Tibial nerve (tissue), 4 donors: Measurements from ENCODE around the gene CSNK1G1. TPM values are rescaled to one million over a fixed set of nuclear protein-coding genes. Genes with fewer than 3 reads are reported as not detected.
"Not testable (repeated sequence)": the region's sequence is repeated elsewhere in the genome, so short reads cannot be mapped to it uniquely, and the experiment has no call there.

Experiments used
- DNase-seq, 2 donors: peaks; one replicate each; pipeline ENCODE4 v3.0.0-alpha.2; 2019; ENCODE audit warnings: low spot score in 2 of 2
- H3K27ac ChIP-seq, 4 donors: fragments of 200-600 bp; sonication (generic) in 3 of 4; one replicate each; pipeline ENCODE4 v1.5.1; 2017 to 2019; ENCODE audit warnings: mild to moderate bottlenecking in 1 of 4
- H3K27me3 ChIP-seq, 2 donors: fragments of 200-600 bp; sonication (generic) in 1 of 2; one replicate each; pipeline versions ENCODE4 v1.5.1 to v1.6.0; 2017 to 2019
- H3K36me3 ChIP-seq, 3 donors: fragments of 200-600 bp; sonication (generic); one replicate each; pipeline ENCODE4 v1.5.1; 2018 to 2019
- H3K4me1 ChIP-seq, 4 donors: fragments of 200-600 bp; sonication (generic) in 3 of 4; one replicate each; pipeline ENCODE4 v1.5.1; 2017 to 2019
- H3K4me3 ChIP-seq, 4 donors: fragments of 200-600 bp; sonication (generic) in 3 of 4; one replicate each; pipeline ENCODE4 v1.5.1; 2017 to 2019; ENCODE audit warnings: mild to moderate bottlenecking in 1 of 4, moderate library complexity in 1 of 4
- H3K9me3 ChIP-seq, 4 donors: fragments of 200-600 bp; sonication (generic) in 3 of 4; one replicate each; pipeline ENCODE4 v1.5.1; 2017 to 2019
- EP300 ChIP-seq, 2 donors: sonication (generic); formaldehyde crosslinking; IDR thresholded peaks; one replicate each; pipeline ENCODE4 v1.6.1; 2017; ENCODE audit warnings: antibody characterized with exemption in 2 of 2, mild to moderate bottlenecking in 1 of 2
- POLR2A ChIP-seq, 2 donors: fragments of 450-650 bp; IDR thresholded peaks; one replicate each; pipeline ENCODE4 v1.6.1; 2017; ENCODE audit warnings: antibody characterized with exemption in 2 of 2, mild to moderate bottlenecking in 2 of 2, moderate library complexity in 2 of 2
- whole genome bisulfite sequencing, 2 donors: methylation state at CpG; one replicate each; pipeline ENCODE4 v1.1.5; 2018; 5-methylcytosine and 5-hydroxymethylcytosine counted together
- total RNA-seq, 4 donors: library from RNA; depleted of rRNA; stranded (reverse); fragments of >200 nt; gene quantifications; one replicate each; pipeline ENCODE4 v1.1.0, GENCODE V29; 2016
- TF ChIP-seq, protein P1 (sequence below), 5 experiments: fragments of 200-600 bp in 3 of 5; fragments of 450-650 bp in 2 of 5; sonication (generic) in 3 of 5; IDR thresholded peaks; one replicate each; pipeline ENCODE4 v1.5.1; 2016 to 2019; ENCODE audit warnings: antibody characterized with exemption in 5 of 5, mild to moderate bottlenecking in 3 of 5, moderate library complexity in 2 of 5

Gene CSNK1G1
- total RNA-seq, 4 donors from 2014 or later, result 20.5 to 25.8 (median 22.5) TPM

DNA sequence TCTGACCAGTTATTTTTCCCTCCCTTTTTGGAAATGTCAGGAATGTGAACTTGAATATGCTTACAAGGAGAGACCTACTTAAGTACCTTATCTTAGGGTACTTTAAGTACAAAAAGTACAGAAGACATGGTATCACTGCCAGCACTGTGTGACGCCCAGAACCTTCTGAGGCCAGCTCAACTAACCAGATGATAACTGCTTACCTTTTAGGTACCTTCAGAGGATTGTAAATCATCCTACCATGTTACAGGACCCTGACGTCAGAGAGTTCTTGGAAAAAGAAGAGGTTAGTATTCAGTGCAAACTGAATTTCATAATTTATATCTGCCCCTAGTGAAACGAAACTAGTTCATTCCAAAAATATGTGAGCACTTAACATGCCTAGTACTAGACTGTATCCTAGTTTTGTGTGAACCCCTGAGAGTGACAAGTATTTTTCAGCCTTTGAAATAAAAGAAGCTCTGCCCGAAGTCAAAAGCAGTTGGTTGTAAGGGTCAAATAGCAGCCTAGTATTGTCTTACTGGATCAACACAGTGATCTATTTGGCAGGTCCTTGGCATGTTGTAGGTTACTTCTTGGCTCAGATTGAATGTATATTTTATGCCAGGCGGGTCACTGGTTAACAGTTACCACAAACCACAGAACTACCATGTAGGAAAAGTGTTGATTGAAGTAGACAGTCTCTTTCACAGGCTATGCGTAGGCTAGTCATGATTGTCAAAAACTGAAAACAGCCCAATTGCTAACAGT lies 228.3 kb downstream of the CSNK1G1 start:
- Histone ChIP-seq H3K27ac (peak overlapping the region in 1 of 4 donors; percentile 42), H3K4me1 (peaks cover 0 to 24% (median 8%) of the 10 kb centered on the region in 4 donors), H3K9me3 (no peaks in the 10 kb centered on the region), H3K4me3 (no peak overlapping the region), H3K27me3 (no peaks in the 10 kb centered on the region), H3K36me3 (peaks cover 12 to 93% (median 28%) of the 10 kb centered on the region in 3 donors)
- 75 to 78% methylated on average over 6 of the region's 6 CpGs for WGBS, 2 donors
- no peak for DNase-seq
- TF ChIP-seq POLR2A (IDR thresholded peaks at IDR 0.05) (no peak), EP300 (IDR thresholded peaks at IDR 0.05) (no peak)
- TF ChIP-seq, protein P1, sequence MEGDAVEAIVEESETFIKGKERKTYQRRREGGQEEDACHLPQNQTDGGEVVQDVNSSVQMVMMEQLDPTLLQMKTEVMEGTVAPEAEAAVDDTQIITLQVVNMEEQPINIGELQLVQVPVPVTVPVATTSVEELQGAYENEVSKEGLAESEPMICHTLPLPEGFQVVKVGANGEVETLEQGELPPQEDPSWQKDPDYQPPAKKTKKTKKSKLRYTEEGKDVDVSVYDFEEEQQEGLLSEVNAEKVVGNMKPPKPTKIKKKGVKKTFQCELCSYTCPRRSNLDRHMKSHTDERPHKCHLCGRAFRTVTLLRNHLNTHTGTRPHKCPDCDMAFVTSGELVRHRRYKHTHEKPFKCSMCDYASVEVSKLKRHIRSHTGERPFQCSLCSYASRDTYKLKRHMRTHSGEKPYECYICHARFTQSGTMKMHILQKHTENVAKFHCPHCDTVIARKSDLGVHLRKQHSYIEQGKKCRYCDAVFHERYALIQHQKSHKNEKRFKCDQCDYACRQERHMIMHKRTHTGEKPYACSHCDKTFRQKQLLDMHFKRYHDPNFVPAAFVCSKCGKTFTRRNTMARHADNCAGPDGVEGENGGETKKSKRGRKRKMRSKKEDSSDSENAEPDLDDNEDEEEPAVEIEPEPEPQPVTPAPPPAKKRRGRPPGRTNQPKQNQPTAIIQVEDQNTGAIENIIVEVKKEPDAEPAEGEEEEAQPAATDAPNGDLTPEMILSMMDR (IDR thresholded peaks at IDR 0.05), result no peak

DNA sequence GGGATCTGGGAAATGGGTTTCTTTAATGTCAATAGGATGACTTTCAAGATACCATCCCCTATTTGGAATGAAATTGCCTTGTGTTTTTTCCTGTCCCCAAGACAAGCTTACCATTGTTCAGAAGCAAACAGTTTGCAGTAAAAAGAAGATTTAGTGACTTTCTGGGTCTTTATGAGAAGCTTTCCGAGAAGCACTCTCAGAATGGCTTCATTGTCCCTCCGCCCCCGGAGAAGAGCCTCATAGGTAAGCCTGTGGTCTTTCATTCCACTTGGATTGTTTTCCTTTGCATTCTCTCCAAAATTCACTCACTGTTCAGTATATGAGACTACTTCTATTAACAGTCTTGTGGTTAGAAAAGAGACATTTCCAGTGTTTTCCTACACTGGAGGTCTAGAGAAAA lies 230.0 kb downstream of the CSNK1G1 start:
- H3K36me3 ChIP-seq, result peaks cover 9 to 83% (median 11%) of the 10 kb centered on the region in 3 donors
- WGBS, 2 donors, result 33 to 39% methylated on average over 3 of the region's 3 CpGs
- TF ChIP-seq, protein P1 (IDR thresholded peaks at IDR 0.05), result no peak
- TF ChIP-seq POLR2A (IDR thresholded peaks at IDR 0.05), result no peak
- TF ChIP-seq EP300 (IDR thresholded peaks at IDR 0.05), result no peak

DNA sequence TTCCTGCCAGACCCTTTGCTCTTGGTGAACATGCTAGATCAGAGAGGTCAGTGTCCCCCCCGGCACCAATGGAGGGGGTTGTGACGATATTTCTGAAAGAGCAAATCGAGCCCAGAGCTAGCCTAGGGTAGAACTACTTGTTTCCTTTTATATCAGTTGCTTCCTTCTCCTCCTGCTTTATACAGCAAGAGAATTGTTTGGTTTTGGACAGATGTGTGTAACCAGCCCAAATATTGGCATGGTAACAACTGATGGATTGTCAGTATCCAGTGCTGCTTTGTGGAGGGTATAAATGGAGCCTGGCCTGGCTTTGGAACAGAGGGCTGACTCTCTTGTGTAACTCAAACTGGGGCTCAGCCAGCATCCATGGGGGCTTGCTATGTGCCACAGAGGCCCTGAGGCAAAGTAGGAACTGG lies 233.0 kb downstream of the CSNK1G1 start:
- Histone ChIP-seq H3K27ac (peak overlapping the region in 3 of 4 donors; percentile 41 to 88 (median 66)), H3K36me3 (peaks cover 0 to 83% (median 1%) of the 10 kb centered on the region in 3 donors), H3K27me3 (no peaks in the 10 kb centered on the region), H3K9me3 (no peaks in the 10 kb centered on the region), H3K4me1 (peaks cover 0 to 30% (median 10%) of the 10 kb centered on the region in 4 donors), H3K4me3 (no peak overlapping the region)
- TF ChIP-seq, protein P1 (IDR thresholded peaks at IDR 0.05), result no peak
- TF ChIP-seq EP300 (IDR thresholded peaks at IDR 0.05) (peak in 1 of 2 donors; percentile 47), POLR2A (IDR thresholded peaks at IDR 0.05) (no peak)
- WGBS, 2 donors, result 49 to 56% methylated on average over 3 of the region's 3 CpGs
- no peak for DNase-seq

More for the DNA sequence above, 230.0 kb downstream of the CSNK1G1 start:
- Histone ChIP-seq H3K4me3 (no peak overlapping the region), H3K4me1 (peaks cover 0 to 30% (median 10%) of the 10 kb centered on the region in 4 donors), H3K9me3 (no peaks in the 10 kb centered on the region), H3K27ac (peak overlapping the region in 2 of 4 donors; percentile 30 to 57), H3K27me3 (no peaks in the 10 kb centered on the region)
- DNase-seq, result no peak

DNA sequence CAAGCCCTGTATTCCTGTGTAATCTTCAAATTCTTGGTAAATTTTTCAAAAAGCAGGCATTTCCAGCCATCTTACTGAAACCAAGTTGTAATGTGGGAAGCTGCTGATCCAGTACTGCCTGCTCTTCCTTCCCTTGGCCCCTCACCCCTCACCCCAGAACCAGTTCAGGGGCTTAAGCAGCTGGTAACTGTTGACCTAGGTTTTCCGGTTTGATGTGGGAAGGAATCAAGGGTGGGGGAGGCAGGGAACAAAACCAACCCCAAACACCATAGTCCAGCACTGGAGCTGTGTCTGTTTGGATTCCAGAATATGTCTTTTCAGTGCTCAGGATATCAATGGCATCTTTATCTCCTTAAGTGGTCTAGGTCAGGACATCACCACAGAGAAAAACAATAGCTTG lies 233.5 kb downstream of the CSNK1G1 start:
- H3K27ac ChIP-seq, result peak overlapping the region; percentile 41 to 88 (median 60)
- H3K27me3 ChIP-seq, result no peaks in the 10 kb centered on the region
- DNase-seq, result no peak
- H3K9me3 ChIP-seq, result no peaks in the 10 kb centered on the region
- H3K4me1 ChIP-seq, result peaks cover 0 to 30% (median 10%) of the 10 kb centered on the region in 4 donors
- WGBS, 2 donors, result 33 to 38% methylated on average over 1 of the region's 1 CpG
- no peak overlapping the region for H3K4me3 ChIP-seq
- TF ChIP-seq, protein P1 (IDR thresholded peaks at IDR 0.05), result no peak
- TF ChIP-seq POLR2A (IDR thresholded peaks at IDR 0.05) (no peak), EP300 (IDR thresholded peaks at IDR 0.05) (no peak)
- H3K36me3 ChIP-seq, result peaks cover 0 to 83% (median 2%) of the 10 kb centered on the region in 3 donors

DNA sequence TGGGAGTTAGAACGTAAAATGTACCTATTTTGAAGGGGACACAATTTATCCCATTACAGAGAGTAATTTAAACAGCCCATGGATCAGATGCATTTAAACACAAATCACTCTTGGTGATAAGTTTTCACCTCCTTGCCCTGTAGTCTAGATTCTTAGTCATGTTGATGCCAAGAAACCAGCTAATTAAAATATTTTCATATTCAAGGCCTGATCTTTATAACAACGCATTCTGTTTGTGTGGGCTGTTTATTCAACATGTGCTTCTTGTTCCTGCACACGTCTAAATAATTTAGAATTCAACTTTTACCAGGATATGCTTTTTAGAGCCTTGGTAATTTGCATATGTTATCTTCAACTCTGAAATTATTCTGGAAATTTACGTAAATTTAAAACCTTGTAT lies 234.4 kb downstream of the CSNK1G1 start:
- Histone ChIP-seq H3K36me3 (peaks cover 0 to 83% (median 2%) of the 10 kb centered on the region in 3 donors), H3K27ac (no peak overlapping the region), H3K9me3 (no peaks in the 10 kb centered on the region), H3K4me1 (peaks cover 0 to 25% (median 9%) of the 10 kb centered on the region in 4 donors), H3K4me3 (no peak overlapping the region), H3K27me3 (no peaks in the 10 kb centered on the region)
- no peak for TF ChIP-seq POLR2A (IDR thresholded peaks at IDR 0.05)
- TF ChIP-seq, protein P1 (IDR thresholded peaks at IDR 0.05), result no peak
- no peak for TF ChIP-seq EP300 (IDR thresholded peaks at IDR 0.05)
- 65 to 74% methylated on average over 4 of the region's 4 CpGs for WGBS, 2 donors
- DNase-seq, result no peak

DNA sequence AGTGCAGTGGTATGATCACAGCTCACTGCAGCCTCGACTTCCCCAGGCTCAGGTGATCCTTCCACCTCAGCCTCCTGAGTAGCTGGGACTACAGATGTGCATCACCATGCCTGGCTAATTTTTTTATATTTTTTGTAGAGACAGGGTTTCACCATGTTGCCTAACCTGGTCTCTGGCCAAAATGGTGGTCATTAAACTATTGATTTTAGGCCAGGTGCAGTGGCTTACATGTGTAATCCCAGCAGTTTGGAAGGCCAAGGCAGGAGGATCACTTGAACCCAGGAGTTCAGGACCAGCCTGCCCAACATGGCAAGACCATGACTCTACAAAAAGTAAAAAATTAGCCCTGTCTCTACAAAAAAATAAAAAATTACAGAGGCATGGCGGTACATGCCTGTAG lies 235.7 kb downstream of the CSNK1G1 start:
- not testable (repeated sequence) for DNase-seq, H3K27ac ChIP-seq, H3K4me3 ChIP-seq, H3K9me3 ChIP-seq, H3K27me3 ChIP-seq
- Histone ChIP-seq H3K4me1 (peaks cover 0 to 17% (median 3%) of the 10 kb centered on the region in 4 donors), H3K36me3 (peaks cover 0 to 87% (median 2%) of the 10 kb centered on the region in 3 donors)
- 94 to 97% methylated on average over 2 of the region's 2 CpGs for WGBS, 2 donors
